ENCODE results near the gene RFPL1. TPM values are rescaled to one million over a fixed set of nuclear protein-coding genes. Genes with fewer than 3 reads are reported as not detected.

RFPL1 gene
- total and polyA plus RNA-seq, 2 of the 13 experiments (the other 11 are each of a cell fraction or from before 2014, with no cell fraction given) = not detected

- no peaks in the 10 kb centered on the region for H3K79me2 ChIP-seq (ENCODE audit: insufficient read depth, low read length)
- no peak for ATAC-seq
- no peaks in the 10 kb centered on the region for H4K20me1 ChIP-seq (ENCODE audit: insufficient read depth, low read length)
- no peak overlapping the region for H3K4me3 ChIP-seq (replicated peaks in 1 of 3; ENCODE audit: insufficient read depth in 1 of 3, low read depth in 2 of 3, low read length in 3 of 3)
- no peak for FAIRE-seq
- no peak overlapping the region for H3K4me2 ChIP-seq (ENCODE audit: low read depth, low read length)
- BruUV-seq (replicated peaks) = no TSS peak
- H3K27me3 ChIP-seq (ENCODE audit: control insufficient read depth in 1 of 2, insufficient read depth in 2 of 2, low read length in 2 of 2) = peaks cover 2 to 10% of the 10 kb centered on the region in 2 experiments; a peak in 3 of 5 replicates
- H3K27ac ChIP-seq (ENCODE audit: extremely low read length, insufficient read depth, low read length) = no peak overlapping the region
- no peak overlapping the region for H3K9ac ChIP-seq (ENCODE audit: insufficient read depth, low read depth, low read length)
- H3K36me3 ChIP-seq (replicated peaks in 1 of 2; ENCODE audit: control insufficient read depth in 1 of 2, insufficient read depth in 2 of 2, low read length in 2 of 2) = no peaks in the 10 kb centered on the region
- H3K9me3 ChIP-seq (ENCODE audit: low read length) = no peaks in the 10 kb centered on the region
- H2AFZ ChIP-seq (ENCODE audit: low read length) = no peak overlapping the region
- DNase-seq (ENCODE audit: low spot score) = no peak
- TF ChIP-seq GTF2F1 (IDR thresholded peaks at IDR 0.05; ENCODE audit: low read length) (no peak), YEATS2 (CRISPR knock-in tag; IDR thresholded peaks at IDR 0.05; ENCODE audit: borderline replicate concordance) (no peak), REXO4 (CRISPR knock-in tag; IDR thresholded peaks at IDR 0.05; ENCODE audit: borderline replicate concordance) (no peak), RFX1 (IDR thresholded peaks at IDR 0.05) (peak; percentile 34; the same call in 1 of the 2 replicates)
- H3K4me1 ChIP-seq (ENCODE audit: insufficient read depth, low read length) = no peaks in the 10 kb centered on the region
- intact Hi-C loops (cut with micrococcal nuclease; ENCODE audit: unreplicated experiment) (no loop called here), in situ Hi-C loops (cut with HindIII; ENCODE audit: extremely low pct_ligation_motif_present, low pct_unique_long_range_greater_than_20kb) (no loop called here)
- POLR2A ChIA-PET = no interaction called here
- 35% methylated on average over 3 of the region's 9 CpGs for WGBS (ENCODE audit: low lambda C conversion rate)
- CTCF ChIA-PET (ENCODE audit: low intra/inter-chr PET ratio, low total read pairs) = no interaction called here
Measured at GRCh38 chr22:29456211-29456671, 17.9 kb downstream of the RFPL1 start.

DNA sequence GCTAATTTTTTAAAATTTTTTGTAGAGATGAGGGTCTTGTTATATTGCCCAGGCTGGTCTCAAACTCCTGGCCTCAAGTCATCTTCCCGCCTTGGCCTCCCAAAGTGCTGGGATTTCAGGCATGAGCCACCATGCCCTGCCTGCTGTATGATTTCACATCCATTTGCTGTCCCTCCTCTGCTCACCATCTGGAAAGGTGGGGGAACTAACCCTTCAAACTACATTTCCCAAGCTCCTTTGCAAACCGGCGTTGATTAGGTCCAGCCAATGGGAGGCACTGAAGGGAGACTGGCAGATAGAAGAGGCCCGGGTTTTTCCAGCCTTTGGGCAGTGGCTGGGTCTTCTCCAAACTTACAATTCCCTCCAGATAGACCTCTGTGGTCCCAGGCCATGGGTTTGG, 19.3 kb downstream of the RFPL1 start:
- H3K4me3 ChIP-seq (replicated peaks in 1 of 3; ENCODE audit: insufficient read depth in 1 of 3, low read depth in 2 of 3, low read length in 3 of 3) = no peak overlapping the region
- ATAC-seq (peak; percentile 79), FAIRE-seq (peak; percentile 80), DNase-seq (ENCODE audit: low spot score) (peak; percentile 37)
- CTCF ChIA-PET (ENCODE audit: low intra/inter-chr PET ratio, low total read pairs) = no interaction called here
- H3K4me1 ChIP-seq (ENCODE audit: insufficient read depth, low read length) = no peaks in the 10 kb centered on the region
- H3K79me2 ChIP-seq (ENCODE audit: insufficient read depth, low read length) = no peaks in the 10 kb centered on the region
- H3K9ac ChIP-seq (ENCODE audit: insufficient read depth, low read depth, low read length) = no peak overlapping the region
- in situ Hi-C loops (cut with HindIII; ENCODE audit: extremely low pct_ligation_motif_present, low pct_unique_long_range_greater_than_20kb) = no loop called here
- H3K27me3 ChIP-seq (ENCODE audit: control insufficient read depth in 1 of 2, insufficient read depth in 2 of 2, low read length in 2 of 2) = peaks cover 2 to 10% of the 10 kb centered on the region in 2 experiments; a peak in 3 of 5 replicates
- POLR2A ChIA-PET = no interaction called here
- no TSS peak for BruUV-seq (replicated peaks)
- no peaks in the 10 kb centered on the region for H3K36me3 ChIP-seq (replicated peaks in 1 of 2; ENCODE audit: control insufficient read depth in 1 of 2, insufficient read depth in 2 of 2, low read length in 2 of 2)
- no peaks in the 10 kb centered on the region for H3K9me3 ChIP-seq (ENCODE audit: low read length)
- no peak overlapping the region for H3K27ac ChIP-seq (ENCODE audit: extremely low read length, insufficient read depth, low read length)
- intact Hi-C loops (cut with micrococcal nuclease; ENCODE audit: unreplicated experiment) = no loop called here
- 31% methylated on average over 3 of the region's 4 CpGs for WGBS (ENCODE audit: low lambda C conversion rate)
- no peaks in the 10 kb centered on the region for H4K20me1 ChIP-seq (ENCODE audit: insufficient read depth, low read length)
- no peak overlapping the region for H3K4me2 ChIP-seq (ENCODE audit: low read depth, low read length)
- no peak overlapping the region for H2AFZ ChIP-seq (ENCODE audit: low read length)
- TF ChIP-seq, protein P1, sequence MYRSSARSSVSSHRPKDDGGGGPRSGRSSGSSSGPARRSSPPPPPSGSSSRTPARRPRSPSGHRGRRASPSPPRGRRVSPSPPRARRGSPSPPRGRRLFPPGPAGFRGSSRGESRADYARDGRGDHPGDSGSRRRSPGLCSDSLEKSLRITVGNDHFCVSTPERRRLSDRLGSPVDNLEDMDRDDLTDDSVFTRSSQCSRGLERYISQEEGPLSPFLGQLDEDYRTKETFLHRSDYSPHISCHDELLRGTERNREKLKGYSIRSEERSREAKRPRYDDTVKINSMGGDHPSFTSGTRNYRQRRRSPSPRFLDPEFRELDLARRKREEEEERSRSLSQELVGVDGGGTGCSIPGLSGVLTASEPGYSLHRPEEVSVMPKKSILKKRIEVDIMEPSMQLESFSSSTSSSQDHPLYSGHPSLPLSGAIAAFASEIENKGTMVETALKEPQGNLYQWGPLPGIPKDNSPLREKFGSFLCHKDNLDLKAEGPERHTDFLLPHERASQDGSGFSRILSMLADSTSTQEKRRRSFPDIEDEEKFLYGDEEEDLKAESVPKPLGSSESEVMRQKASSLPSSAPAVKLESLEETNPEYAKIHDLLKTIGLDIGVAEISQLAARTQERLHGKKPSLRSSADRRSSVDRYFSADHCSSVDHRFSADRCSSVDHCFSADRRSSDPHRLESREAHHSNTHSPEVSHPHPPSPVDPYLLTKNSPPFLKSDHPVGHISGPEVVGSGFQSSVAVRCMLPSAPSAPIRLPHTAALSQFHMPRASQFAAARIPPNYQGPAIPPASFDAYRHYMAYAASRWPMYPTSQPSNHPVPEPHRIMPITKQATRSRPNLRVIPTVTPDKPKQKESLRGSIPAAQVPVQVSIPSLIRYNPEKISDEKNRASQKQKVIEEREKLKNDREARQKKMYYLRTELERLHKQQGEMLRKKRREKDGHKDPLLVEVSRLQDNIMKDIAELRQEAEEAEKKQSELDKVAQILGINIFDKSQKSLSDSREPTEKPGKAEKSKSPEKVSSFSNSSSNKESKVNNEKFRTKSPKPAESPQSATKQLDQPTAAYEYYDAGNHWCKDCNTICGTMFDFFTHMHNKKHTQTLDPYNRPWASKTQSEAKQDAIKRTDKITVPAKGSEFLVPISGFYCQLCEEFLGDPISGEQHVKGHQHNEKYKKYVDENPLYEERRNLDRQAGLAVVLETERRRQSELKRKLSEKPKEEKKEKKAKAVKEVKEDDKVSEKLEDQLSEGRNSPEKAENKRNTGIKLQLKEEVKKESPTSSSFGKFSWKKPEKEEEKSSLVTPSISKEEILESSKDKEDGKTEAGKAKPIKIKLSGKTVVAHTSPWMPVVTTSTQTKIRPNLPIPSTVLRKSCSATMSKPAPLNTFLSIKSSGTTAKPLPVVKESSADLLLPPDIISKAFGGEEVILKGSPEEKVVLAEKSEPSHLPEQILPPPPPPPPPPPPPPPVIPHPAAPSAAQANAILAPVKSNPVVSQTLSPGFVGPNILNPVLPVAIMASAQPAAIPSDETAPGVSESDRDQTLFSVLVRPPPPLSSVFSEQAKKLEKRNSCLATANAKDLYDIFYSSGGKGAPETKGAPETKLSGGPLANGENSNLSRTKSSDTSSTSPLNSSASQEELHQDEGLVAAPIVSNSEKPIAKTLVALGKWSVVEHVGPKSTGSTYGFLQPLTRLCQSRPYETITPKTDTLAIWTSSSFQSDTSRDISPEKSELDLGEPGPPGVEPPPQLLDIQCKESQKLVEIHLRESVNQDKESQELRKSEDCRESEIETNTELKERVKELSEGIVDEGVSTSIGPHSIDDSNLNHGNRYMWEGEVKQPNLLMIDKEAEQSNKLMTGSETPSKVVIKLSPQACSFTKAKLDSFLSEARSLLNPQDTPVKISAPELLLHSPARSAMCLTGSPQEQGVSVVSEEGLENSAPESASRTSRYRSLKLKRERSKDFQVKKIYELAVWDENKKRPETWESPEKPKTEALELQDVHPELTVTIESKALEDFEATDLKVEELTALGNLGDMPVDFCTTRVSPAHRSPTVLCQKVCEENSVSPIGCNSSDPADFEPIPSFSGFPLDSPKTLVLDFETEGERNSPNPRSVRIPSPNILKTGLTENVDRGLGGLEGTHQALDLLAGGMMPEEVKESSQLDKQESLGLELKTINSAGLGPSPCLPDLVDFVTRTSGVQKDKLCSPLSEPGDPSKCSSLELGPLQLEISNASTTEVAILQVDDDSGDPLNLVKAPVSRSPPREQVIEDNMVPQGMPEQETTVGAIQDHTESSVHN (CRISPR knock-in tag; IDR thresholded peaks at IDR 0.05) = no peak
- no peak for TF ChIP-seq ASH2L (IDR thresholded peaks at IDR 0.05; ENCODE audit: insufficient read length, low read depth, low read length)
- TF ChIP-seq, protein P2, sequence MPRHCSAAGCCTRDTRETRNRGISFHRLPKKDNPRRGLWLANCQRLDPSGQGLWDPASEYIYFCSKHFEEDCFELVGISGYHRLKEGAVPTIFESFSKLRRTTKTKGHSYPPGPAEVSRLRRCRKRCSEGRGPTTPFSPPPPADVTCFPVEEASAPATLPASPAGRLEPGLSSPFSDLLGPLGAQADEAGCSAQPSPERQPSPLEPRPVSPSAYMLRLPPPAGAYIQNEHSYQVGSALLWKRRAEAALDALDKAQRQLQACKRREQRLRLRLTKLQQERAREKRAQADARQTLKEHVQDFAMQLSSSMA (CRISPR knock-in tag; IDR thresholded peaks at IDR 0.05) = no peak
- TF ChIP-seq NFYC (CRISPR knock-in tag; IDR thresholded peaks at IDR 0.05) = peak; percentile 79
- TF ChIP-seq ZNF788 (CRISPR knock-in tag; IDR thresholded peaks at IDR 0.05; ENCODE audit: borderline replicate concordance) = no peak
